ENCODE data around the gene USP32.
"Not testable (repeated sequence)": the region's sequence is repeated elsewhere in the genome, so short reads cannot be mapped to it uniquely, and the experiment has no call there.

Gene USP32

GRCh38 chr17:60410001-60410400 lies 18.1 kb upstream of the USP32 start:
- DNase-seq (ENCODE audit: low spot score): no peak

DNA sequence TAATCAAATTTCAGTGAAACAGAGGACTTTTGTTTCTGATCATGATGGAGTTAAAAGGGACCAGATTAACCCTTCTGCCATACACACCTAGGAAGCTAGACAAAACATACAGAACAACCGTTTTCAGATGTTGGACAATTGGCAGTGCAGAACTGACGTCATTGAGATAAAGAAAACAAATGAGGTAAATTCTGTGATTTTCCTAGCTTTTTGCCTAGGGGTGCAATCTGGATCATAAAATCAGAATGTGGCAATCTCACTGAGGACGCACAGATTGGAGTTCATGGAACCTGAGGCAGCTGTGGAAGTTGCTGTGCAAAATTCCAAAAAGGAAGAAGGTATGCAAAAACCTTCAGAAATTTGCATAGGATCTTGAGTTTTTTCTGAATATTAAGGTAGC lies 15.0 kb upstream of the USP32 start:
- no peak for DNase-seq (ENCODE audit: low spot score)

DNA sequence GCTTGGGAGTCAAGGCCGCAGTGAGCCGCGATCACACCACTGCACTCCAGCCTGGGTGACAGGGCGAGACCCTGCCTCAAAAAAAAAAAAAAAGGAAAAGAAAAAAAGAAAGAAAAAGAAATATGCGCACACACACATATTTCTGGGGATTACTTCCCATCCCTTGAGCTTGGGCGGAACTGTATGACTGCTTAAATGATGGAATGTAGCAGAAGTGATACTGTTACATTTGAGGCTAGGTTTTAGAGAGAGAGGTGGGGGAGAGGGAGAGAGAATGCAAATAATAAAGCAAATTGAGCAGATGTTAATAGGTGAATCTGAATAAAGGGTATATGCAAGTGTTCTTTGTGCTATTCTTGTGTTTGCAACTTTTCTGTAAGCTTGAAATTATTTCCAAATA lies 12.0 kb upstream of the USP32 start:
- DNase-seq (ENCODE audit: low spot score): no peak

- no peak for DNase-seq (ENCODE audit: low spot score)
These were observed 11.5 kb upstream of the USP32 start for GRCh38 chr17:60403523-60403810.

DNA sequence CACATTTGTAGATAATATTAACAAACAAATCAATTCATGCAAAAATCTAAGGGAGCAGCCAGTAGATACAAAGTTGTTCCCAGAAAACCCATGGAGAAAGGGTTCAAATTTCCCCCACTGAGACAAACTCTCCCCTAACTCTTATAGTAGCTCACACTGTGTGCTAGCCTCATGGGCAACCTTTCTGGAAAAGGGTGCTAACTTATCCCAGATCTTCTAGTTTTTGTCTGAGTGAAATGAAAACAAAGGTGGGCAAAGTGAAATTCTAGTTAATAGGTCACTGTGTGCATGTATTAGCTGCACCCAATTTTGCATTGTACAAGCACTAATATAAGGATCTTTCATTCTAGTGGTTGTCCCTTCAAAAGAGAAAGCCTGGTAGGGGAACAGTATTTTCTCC lies 9.9 kb upstream of the USP32 start:
- DNase-seq (ENCODE audit: low spot score): no peak

DNA sequence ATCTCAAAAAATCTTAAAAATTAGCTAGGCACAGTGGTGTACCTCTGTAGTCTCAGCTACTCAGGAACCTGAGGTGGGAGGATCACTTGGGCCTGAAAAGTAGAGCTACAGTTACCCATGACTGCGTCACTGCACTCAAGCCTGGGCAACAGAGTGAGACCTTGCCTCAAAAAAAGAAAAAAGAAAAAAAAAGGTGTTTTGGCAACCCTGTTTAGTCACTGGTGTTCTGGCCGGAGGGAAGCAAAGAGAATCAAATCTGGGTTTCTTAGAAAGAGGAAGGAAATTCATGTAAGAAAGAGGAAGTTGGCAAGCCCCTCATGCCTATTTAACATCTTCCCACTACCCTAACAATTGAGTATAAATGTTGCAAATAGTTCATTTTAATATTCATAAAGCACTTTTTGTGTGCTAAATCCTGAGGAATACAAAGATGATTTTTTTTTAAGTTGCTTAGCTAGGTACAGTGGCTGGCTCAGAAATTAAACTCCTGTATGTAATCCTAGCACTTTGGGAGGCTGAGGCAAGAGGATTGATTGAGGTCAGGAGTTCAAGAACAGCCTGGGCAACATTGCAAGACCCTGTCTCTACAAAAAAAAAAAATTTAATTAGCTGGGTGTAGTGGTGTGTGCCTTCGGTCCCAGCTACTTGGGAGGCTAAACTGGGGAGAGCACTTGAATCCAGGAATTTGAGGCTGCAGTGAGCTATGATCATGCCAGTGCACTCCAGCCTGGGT lies 6.5 kb upstream of the USP32 start:
- no peak for DNase-seq (ENCODE audit: low spot score)

DNA sequence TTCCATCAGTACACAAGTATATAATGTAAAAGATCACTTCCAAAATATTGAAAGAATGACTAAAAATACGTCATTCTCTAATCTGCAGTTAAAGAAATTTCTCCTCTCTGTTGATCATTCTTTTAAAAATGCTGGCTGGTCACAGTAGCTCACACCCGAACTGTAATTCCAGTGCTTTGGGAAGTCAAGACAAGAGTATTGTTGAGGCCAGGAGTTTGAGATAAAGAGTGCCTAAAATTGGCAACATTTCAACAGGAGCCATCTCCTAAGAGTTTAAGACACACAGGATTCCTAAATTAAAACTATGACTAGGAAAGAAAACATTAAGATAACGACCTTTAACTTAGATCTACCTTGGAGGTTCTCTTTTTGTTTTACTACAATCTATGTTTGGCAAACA lies 4.5 kb upstream of the USP32 start:
- no peak for DNase-seq (ENCODE audit: low spot score)

GRCh38 chr17:60395508-60396065 lies 3.7 kb upstream of the USP32 start:
- no peak for DNase-seq (ENCODE audit: low spot score)

GRCh38 chr17:60393840-60394723 lies 2.1 kb upstream of the USP32 start:
- DNase-seq (ENCODE audit: low spot score): no peak

DNA sequence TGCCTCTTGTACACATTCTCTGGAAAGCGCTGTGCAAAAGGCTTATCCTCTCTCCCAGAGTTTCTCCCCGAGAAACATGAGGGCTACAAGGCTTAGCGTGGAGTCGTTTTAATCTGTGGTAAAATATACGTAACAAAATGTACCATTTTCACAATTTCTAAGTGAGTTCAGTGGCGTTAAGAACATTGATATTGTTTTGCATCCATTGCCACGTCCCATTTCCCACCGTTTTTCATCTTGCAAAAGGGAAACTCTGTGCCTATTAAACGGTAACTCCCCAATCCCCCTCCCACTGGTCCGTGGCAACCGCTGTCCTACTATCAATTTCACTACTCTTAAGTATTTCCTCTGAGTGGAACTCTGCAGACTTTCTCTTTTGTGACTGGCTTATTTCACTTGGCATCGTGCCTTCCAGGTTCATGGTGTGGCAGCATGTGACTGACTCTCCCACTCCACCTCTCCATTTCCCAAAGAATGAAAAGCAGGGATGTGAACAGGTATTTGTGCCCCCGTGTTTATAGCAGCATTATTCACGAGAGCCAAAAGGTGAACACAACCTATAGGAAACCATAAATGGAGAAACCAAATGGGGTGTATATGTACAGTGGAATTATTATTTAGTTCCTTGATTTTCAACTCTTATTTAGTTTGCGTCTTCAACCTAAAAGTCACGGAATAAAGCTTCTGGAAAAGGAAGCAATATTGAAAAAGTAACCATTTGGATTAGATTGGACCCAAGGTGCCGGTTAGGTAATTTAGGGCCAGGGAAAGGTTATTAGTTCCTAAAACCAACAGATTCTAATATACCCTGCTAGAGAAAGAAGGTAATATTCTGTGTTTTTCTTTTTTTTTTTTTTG lies 1.1 kb upstream of the USP32 start:
- DNase-seq (ENCODE audit: low spot score): peak; percentile 59

GRCh38 chr17:60391471-60392041 lies 377 bp downstream of the USP32 start:
- DNase-seq (ENCODE audit: low spot score): no peak

DNA sequence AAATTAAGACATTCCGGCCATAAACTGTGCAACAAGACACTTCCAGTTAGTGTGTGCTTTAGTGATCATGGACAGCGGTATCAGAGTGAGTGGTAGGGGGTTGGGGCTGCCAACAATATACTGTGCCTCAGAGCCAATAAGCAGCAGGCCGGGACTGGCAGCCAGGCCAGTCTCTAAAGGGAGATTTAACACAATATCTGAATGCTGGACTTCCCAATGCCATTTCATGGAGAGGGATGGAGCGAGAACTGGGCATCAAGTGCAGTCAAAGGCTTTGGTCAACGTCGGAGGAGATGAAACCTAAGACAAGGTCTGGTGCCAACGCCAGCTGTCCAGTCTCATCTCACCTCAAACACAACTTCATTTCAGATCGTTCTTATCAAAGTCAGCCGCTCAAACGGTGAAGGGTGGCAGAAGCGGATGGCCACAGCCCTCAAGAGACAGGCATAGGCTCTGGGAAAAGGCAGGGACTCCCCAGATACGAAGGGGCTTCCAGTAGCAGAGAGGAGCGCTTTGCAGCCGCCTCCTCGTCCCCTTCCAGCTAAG lies 935 bp downstream of the USP32 start:
- DNase-seq (ENCODE audit: low spot score): no peak

- no peak for DNase-seq (ENCODE audit: low spot score)
These were observed 1.7 kb downstream of the USP32 start for GRCh38 chr17:60390186-60390585.

GRCh38 chr17:60388742-60389141 lies 3.2 kb downstream of the USP32 start:
- DNase-seq (ENCODE audit: low spot score): no peak

DNA sequence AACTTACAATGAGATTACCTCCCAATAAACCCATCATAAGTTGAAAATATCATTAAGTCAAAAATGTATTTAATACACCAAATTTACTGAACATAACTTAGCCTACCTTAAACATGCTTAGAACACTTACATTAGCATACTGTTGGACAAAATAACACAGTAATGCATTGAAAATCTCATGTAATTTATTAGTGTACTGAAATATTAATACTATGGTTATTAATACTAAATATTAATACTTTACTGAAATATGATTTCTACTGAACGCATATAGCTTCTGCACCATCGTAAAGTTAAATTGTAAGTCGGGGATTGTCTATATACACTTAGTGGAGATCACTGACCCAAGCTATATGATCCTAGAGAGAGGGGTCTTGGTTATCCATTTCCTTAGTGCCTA lies 4.3 kb downstream of the USP32 start:
- DNase-seq (ENCODE audit: low spot score): no peak

DNA sequence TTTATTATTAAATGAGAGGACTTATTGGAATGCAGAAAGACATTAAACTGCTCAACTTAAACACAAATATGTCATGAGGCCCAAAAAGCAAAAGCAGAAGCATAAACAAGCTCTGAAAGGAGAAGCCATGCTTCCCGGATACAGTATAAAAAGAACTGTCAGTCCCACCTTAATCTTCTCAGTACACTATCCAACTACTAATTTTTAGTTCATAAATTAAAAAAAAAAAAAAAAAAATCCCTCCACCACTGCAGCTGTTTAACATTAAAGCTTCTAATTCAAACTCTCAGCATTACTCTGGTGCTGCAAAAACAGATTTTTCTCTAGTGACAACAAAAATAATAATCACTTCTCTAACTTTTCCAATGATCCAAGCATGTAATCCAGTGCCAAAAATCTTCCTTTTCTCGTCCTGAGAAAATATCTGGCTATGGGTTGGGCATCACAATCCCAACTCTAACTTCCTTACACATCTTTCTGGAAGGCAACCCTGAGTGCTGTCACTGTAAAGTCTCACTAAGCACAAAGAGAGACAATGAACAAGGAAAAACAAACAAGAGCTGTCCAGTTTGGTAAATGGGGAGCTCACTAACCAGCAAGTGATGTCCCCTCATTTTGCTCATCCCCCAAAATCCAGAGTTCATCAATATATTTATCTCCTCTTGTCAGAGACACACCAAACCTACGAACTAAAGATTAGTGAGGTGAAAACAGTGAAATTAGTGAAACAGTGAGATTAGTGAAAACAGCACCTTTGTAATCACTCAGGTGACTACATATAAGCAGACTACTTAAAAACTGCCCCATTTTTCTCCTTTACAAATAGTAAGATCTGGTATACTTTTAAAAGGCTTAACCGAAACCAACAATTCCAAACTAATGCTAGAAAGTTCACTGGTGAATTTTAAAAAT lies 5.5 kb downstream of the USP32 start:
- no peak for DNase-seq (ENCODE audit: low spot score)

DNA sequence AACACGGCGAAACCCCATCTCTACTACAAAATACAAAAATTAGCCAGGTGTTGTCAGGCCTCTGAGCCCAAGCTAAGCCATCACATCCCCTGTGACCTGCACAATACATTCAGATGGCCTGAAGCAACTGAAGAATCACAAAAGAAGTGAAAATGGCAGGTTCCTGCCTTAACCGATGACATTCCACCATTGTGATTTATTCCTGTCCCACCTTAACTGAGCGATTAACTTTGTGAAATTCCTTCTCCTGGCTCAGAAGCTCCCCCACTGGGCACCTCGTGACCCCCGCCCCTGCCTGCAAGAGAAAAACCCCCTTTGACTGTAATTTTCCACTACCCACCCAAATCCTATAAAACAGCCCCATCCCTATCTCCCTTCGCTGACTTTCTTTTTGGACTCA lies 7.0 kb downstream of the USP32 start:
- not testable (repeated sequence) for DNase-seq (ENCODE audit: low spot score)

GRCh38 chr17:60383379-60383778 lies 8.6 kb downstream of the USP32 start:
- no peak for DNase-seq (ENCODE audit: low spot score)

- DNase-seq (ENCODE audit: low spot score): no peak
These were observed 10.0 kb downstream of the USP32 start for GRCh38 chr17:60381958-60382357.

DNA sequence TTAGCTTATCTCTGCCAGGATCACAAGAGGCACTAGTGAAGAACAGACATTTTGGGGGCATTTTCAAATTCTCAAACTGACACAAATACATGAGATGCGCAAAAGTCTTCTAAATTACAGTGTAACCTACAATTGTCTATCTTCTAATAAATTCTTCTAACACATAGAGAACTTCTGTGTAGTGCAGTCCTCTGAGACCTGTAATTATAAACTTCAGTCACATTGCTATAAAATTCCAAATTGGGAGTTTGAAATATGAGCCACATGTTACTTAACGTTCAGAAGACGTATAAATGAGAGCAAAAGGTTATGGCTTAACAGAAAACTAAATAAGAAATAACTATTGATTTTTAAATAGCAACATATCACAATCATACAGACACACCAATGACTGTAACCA lies 12.5 kb downstream of the USP32 start:
- DNase-seq (ENCODE audit: low spot score): not testable (repeated sequence)

DNA sequence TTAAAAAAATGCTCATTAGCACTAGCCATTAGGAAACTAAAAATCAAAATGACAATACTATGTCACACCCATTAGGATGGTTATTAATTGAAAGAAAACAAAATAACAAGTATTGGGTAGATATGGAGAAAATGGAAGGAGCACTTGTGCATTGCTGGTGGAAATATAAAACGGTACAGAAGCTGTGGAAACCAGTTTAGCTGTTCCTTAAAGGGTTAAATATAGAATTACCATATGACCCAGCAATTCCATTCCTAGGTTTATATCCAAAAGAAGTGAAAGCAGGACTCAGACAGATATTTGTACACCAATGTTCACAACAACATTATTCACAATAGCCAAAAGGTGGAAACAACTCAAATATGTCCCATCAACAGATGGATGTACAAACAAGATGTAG lies 13.7 kb downstream of the USP32 start:
- not testable (repeated sequence) for DNase-seq (ENCODE audit: low spot score)
